ENCODE results near the gene FAF2.
"Not testable (repeated sequence)": the region's sequence is repeated elsewhere in the genome, so short reads cannot be mapped to it uniquely, and the experiment has no call there.

GRCh38 chr5:176408252-176408573, 40.0 kb upstream of the FAF2 start:
- TF ChIP-seq CREM (CRISPR knock-in tag; IDR thresholded peaks at IDR 0.05); CTCF (IDR thresholded peaks at IDR 0.05); PRDM15 (CRISPR knock-in tag; IDR thresholded peaks at IDR 0.05); ESRRA (CRISPR knock-in tag; IDR thresholded peaks at IDR 0.05; ENCODE audit: borderline replicate concordance): not testable (repeated sequence)
